ENCODE measurements around the gene NALCN. TPM values are rescaled to one million over a fixed set of nuclear protein-coding genes. Genes with fewer than 3 reads are reported as not detected.
A peak's percentile ranks its signal among the peaks of the same experiment; 100 is the strongest.

The NALCN gene
- total and polyA plus RNA-seq, 2 donors (not counting 1 experiment from before 2014, with no cell fraction given): 1.5 to 2.7 TPM

GRCh38 chr13:101452519-101453485 lies 36.5 kb upstream of the NALCN start, which contains the start of gene ITGBL1:
ITGBL1 (plus strand) TSS chr13:101452675; CDS start chr13:101452834, 159 bp downstream.
- Histone ChIP-seq H3K36me3 (ENCODE audit: control insufficient read depth, insufficient read depth, low read length) (no peaks in the 10 kb centered on the region), H2AFZ (ENCODE audit: low read length) (peak within 1 kb of the TSS; percentile 61), H3K4me2 (ENCODE audit: extremely low read depth, insufficient read depth, low read length) (peak within 1 kb of the TSS; percentile 64), H3K9me3 (ENCODE audit: control insufficient read depth, insufficient read depth, low read depth, low read length) (no peaks in the 10 kb centered on the region), H3K4me1 (ENCODE audit: control insufficient read depth, extremely low read depth, insufficient read depth, low read length) (peaks cover 30% of the 10 kb centered on the region), H3K4me3 (replicated peaks in 1 of 4; ENCODE audit: control extremely low read depth in 1 of 4, insufficient read depth in 1 of 4, low read depth in 3 of 4, low read length in 4 of 4) (peak within 1 kb of the TSS; percentile 64 to 90 (median 77)), H3K27me3 (ENCODE audit: control insufficient read depth, insufficient read depth, low read length) (no peaks in the 10 kb centered on the region), H3K9ac (ENCODE audit: insufficient read depth, low read length) (peak within 1 kb of the TSS; percentile 45), H3K27ac (ENCODE audit: insufficient read depth, low read length) (peak within 1 kb of the TSS; percentile 61), H4K20me1 (ENCODE audit: control insufficient read depth, extremely low read depth, insufficient read depth, low read length) (no peaks in the 10 kb centered on the region), H3K79me2 (ENCODE audit: control insufficient read depth, insufficient read depth, low read length) (peaks cover 16% of the 10 kb centered on the region)
- TF ChIP-seq CTCF (conservative IDR thresholded peaks at IDR 0.05 in 1 of 2, IDR thresholded peaks at IDR 0.05 in 1 of 2; ENCODE audit: low read depth in 1 of 2, low read length in 2 of 2) (no peak), EZH2 (IDR thresholded peaks at IDR 0.05; ENCODE audit: low read length, missing control alignments) (no peak)
- DNase-seq (ENCODE audit: low read depth in 2 of 2): peak in 1 of 2 donors; percentile 50

GRCh38 chr13:101451641-101452040 lies 35.3 kb upstream of the NALCN start:
- H3K36me3 ChIP-seq (ENCODE audit: control insufficient read depth, insufficient read depth, low read length): no peaks in the 10 kb centered on the region
- no peaks in the 10 kb centered on the region for H3K27me3 ChIP-seq (ENCODE audit: control insufficient read depth, insufficient read depth, low read length)
- H3K4me1 ChIP-seq (ENCODE audit: control insufficient read depth, extremely low read depth, insufficient read depth, low read length): peaks cover 27% of the 10 kb centered on the region
- TF ChIP-seq CTCF (conservative IDR thresholded peaks at IDR 0.05 in 1 of 2, IDR thresholded peaks at IDR 0.05 in 1 of 2; ENCODE audit: low read depth in 1 of 2, low read length in 2 of 2) (no peak), EZH2 (IDR thresholded peaks at IDR 0.05; ENCODE audit: low read length, missing control alignments) (no peak)
- H3K4me2 ChIP-seq (ENCODE audit: extremely low read depth, insufficient read depth, low read length): no peak overlapping the region
- peaks cover 12% of the 10 kb centered on the region for H3K79me2 ChIP-seq (ENCODE audit: control insufficient read depth, insufficient read depth, low read length)
- H3K9me3 ChIP-seq (ENCODE audit: control insufficient read depth, insufficient read depth, low read depth, low read length): no peaks in the 10 kb centered on the region
- no peak overlapping the region for H3K27ac ChIP-seq (ENCODE audit: insufficient read depth, low read length)
- no peak overlapping the region for H2AFZ ChIP-seq (ENCODE audit: low read length)
- H3K9ac ChIP-seq (ENCODE audit: insufficient read depth, low read length): no peak overlapping the region
- H4K20me1 ChIP-seq (ENCODE audit: control insufficient read depth, extremely low read depth, insufficient read depth, low read length): no peaks in the 10 kb centered on the region
- DNase-seq (ENCODE audit: low read depth in 2 of 2): peak; percentile 6 to 70
- H3K4me3 ChIP-seq (replicated peaks in 1 of 4; ENCODE audit: control extremely low read depth in 1 of 4, insufficient read depth in 1 of 4, low read depth in 3 of 4, low read length in 4 of 4): no peak overlapping the region

- H2AFZ ChIP-seq (ENCODE audit: low read length): no peak overlapping the region
- H3K27ac ChIP-seq (ENCODE audit: insufficient read depth, low read length): peak overlapping the region; percentile 66
- peak overlapping the region; percentile 66 for H3K4me2 ChIP-seq (ENCODE audit: extremely low read depth, insufficient read depth, low read length)
- H3K4me3 ChIP-seq (replicated peaks in 1 of 4; ENCODE audit: control extremely low read depth in 1 of 4, insufficient read depth in 1 of 4, low read depth in 3 of 4, low read length in 4 of 4): no peak overlapping the region
- no peak for DNase-seq (ENCODE audit: low read depth in 2 of 2)
- no peak for TF ChIP-seq CTCF (conservative IDR thresholded peaks at IDR 0.05 in 1 of 2, IDR thresholded peaks at IDR 0.05 in 1 of 2; ENCODE audit: low read depth in 1 of 2, low read length in 2 of 2)
- TF ChIP-seq EZH2 (IDR thresholded peaks at IDR 0.05; ENCODE audit: low read length, missing control alignments): no peak
- H3K9me3 ChIP-seq (ENCODE audit: control insufficient read depth, insufficient read depth, low read depth, low read length): no peaks in the 10 kb centered on the region
- H3K9ac ChIP-seq (ENCODE audit: insufficient read depth, low read length): no peak overlapping the region
- peaks cover 24% of the 10 kb centered on the region for H3K4me1 ChIP-seq (ENCODE audit: control insufficient read depth, extremely low read depth, insufficient read depth, low read length)
- peaks cover 12% of the 10 kb centered on the region for H3K79me2 ChIP-seq (ENCODE audit: control insufficient read depth, insufficient read depth, low read length)
- no peaks in the 10 kb centered on the region for H3K27me3 ChIP-seq (ENCODE audit: control insufficient read depth, insufficient read depth, low read length)
- no peaks in the 10 kb centered on the region for H4K20me1 ChIP-seq (ENCODE audit: control insufficient read depth, extremely low read depth, insufficient read depth, low read length)
- no peaks in the 10 kb centered on the region for H3K36me3 ChIP-seq (ENCODE audit: control insufficient read depth, insufficient read depth, low read length)
These were observed 34.4 kb upstream of the NALCN start for GRCh38 chr13:101450749-101451130.

Data from fibroblast of lung (primary cell).